Neutrophil (primary cell): ENCODE results near the gene TLK1.

Source experiments
- H3K27ac ChIP-seq: fragments of 200-600 bp; sonication (generic); 2 replicates; pipeline ENCODE4 v1.5.1; 2016; ENCODE audit warnings: mild to moderate bottlenecking, moderate library complexity
- H3K27me3 ChIP-seq: fragments of 200-600 bp; sonication (generic); 2 replicates; pipeline ENCODE4 v1.6.0; 2016; ENCODE audit warnings: mild to moderate bottlenecking
- H3K36me3 ChIP-seq: fragments of 200-600 bp; sonication (generic); 2 replicates; pipeline ENCODE4 v1.5.1; 2017
- H3K4me1 ChIP-seq, 2 experiments: fragments of 200-600 bp in 1 of 2; sonication (generic) in 1 of 2; 1 replicate in 1 of 2; 2 replicates in 1 of 2; pipeline versions ENCODE4 v1.5.1 to v1.6.1; 2013 to 2016; ENCODE audit warnings: low read depth in 1 of 2, low read length in 1 of 2, mild to moderate bottlenecking in 1 of 2, moderate library complexity in 1 of 2; ENCODE audit not compliant: control insufficient read depth in 1 of 2, insufficient read depth in 1 of 2
- H3K4me3 ChIP-seq, 2 experiments: fragments of 200-600 bp in 1 of 2; sonication (generic) in 1 of 2; 1 replicate in 1 of 2; 2 replicates in 1 of 2; pipeline ENCODE4 v1.5.1; 2013 to 2016; ENCODE audit warnings: low read depth in 1 of 2, low read length in 1 of 2, mild to moderate bottlenecking in 1 of 2, moderate library complexity in 1 of 2
- H3K9me3 ChIP-seq: fragments of 200-600 bp; sonication (generic); 2 replicates; pipeline ENCODE4 v1.5.1; 2016
- CTCF ChIP-seq: fragments of 200-600 bp; sonication (generic); IDR thresholded peaks from 2 replicates; pipeline ENCODE4 v1.5.1; 2016; ENCODE audit warnings: antibody characterized with exemption

Gene TLK1

GRCh38 chr2:171185941-171186340 lies 25.2 kb upstream of the TLK1 start:
- Histone ChIP-seq H3K27me3 (no peaks in the 10 kb centered on the region), H3K9me3 (no peaks in the 10 kb centered on the region), H3K36me3 (no peaks in the 10 kb centered on the region), H3K4me1 (no peaks in the 10 kb centered on the region), H3K27ac (no peak overlapping the region), H3K4me3 (no peak overlapping the region)
- no peak for TF ChIP-seq CTCF

- H3K36me3 ChIP-seq = no peaks in the 10 kb centered on the region
- no peak overlapping the region for H3K4me3 ChIP-seq
- no peaks in the 10 kb centered on the region for H3K4me1 ChIP-seq
These were observed 24.6 kb upstream of the TLK1 start for GRCh38 chr2:171185165-171185818.

GRCh38 chr2:171181064-171182049 lies 20.7 kb upstream of the TLK1 start:
- H3K27me3 ChIP-seq = no peaks in the 10 kb centered on the region
- H3K4me1 ChIP-seq = no peaks in the 10 kb centered on the region
- no peak for TF ChIP-seq CTCF
- no peak overlapping the region for H3K4me3 ChIP-seq
- no peaks in the 10 kb centered on the region for H3K9me3 ChIP-seq
- H3K27ac ChIP-seq = no peak overlapping the region
- no peaks in the 10 kb centered on the region for H3K36me3 ChIP-seq

More at GRCh38 chr2:171185165-171185818, 24.6 kb upstream of the TLK1 start:
- Histone ChIP-seq H3K27me3 (no peaks in the 10 kb centered on the region), H3K27ac (no peak overlapping the region), H3K9me3 (no peaks in the 10 kb centered on the region)
- TF ChIP-seq CTCF = no peak

GRCh38 chr2:171180229-171180930 lies 19.7 kb upstream of the TLK1 start:
- H3K36me3 ChIP-seq = no peaks in the 10 kb centered on the region
- TF ChIP-seq CTCF = no peak
- no peak overlapping the region for H3K27ac ChIP-seq
- no peaks in the 10 kb centered on the region for H3K27me3 ChIP-seq
- H3K4me3 ChIP-seq = no peak overlapping the region
- no peaks in the 10 kb centered on the region for H3K4me1 ChIP-seq
- no peaks in the 10 kb centered on the region for H3K9me3 ChIP-seq

- no peaks in the 10 kb centered on the region for H3K36me3 ChIP-seq
- no peak for TF ChIP-seq CTCF
These were observed 18.3 kb upstream of the TLK1 start for GRCh38 chr2:171178993-171179392.

More at GRCh38 chr2:171178993-171179392, 18.3 kb upstream of the TLK1 start:
- no peaks in the 10 kb centered on the region for H3K27me3 ChIP-seq
- no peak overlapping the region for H3K4me3 ChIP-seq
- no peaks in the 10 kb centered on the region for H3K9me3 ChIP-seq
- H3K27ac ChIP-seq = no peak overlapping the region
- no peaks in the 10 kb centered on the region for H3K4me1 ChIP-seq
